ENCODE results near the gene MTHFD1. TPM values are rescaled to one million over a fixed set of nuclear protein-coding genes. Genes with fewer than 3 reads are reported as not detected.

The MTHFD1 gene
- total and polyA plus RNA-seq, 2 donors (not counting 3 experiments of a cell fraction or from before 2014, with no cell fraction given) = 26.3 to 114 TPM

DNA sequence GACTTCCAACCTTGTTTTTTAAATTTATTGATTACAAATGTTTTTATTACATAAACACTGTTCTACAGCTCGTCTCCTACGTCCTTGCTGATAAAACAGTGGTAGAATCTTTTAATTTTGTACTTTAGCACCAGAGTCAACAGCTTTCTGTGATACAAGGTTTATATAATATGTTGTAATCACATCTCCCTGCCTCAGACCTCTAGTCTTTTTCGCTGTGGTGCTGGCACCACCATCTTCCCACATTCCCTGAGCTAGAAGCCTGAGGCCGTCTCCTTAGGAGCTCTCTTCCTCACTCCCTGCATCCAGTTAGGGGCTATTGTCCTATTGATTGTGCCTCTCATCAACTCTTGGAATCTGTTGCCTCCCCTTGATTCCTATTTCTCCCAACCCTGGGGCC, 17.1 kb downstream of the MTHFD1 start:
- BruUV-seq (replicated peaks) = no TSS peak
- dilution Hi-C loops (cut with MboI; ENCODE audit: extremely low pct_ligation_motif_present, low sequenced_read_pairs) (no loop called here), intact Hi-C loops (cut with micrococcal nuclease) (no loop called here)
- peaks cover 0 to 6% of the 10 kb centered on the region in 2 experiments for H3K36me3 ChIP-seq (ENCODE audit: control insufficient read depth in 2 of 2, extremely low read depth in 1 of 2, insufficient read depth in 2 of 2, low read length in 2 of 2)
- no peak for TF ChIP-seq EZH2 (IDR thresholded peaks at IDR 0.05; ENCODE audit: borderline replicate concordance, low read depth, low read length, severe bottlenecking)
- no peak for TF ChIP-seq FOS (IDR thresholded peaks at IDR 0.05; ENCODE audit: borderline replicate concordance, insufficient read depth, low read length)
- TF ChIP-seq POLR2AphosphoS5 (IDR thresholded peaks at IDR 0.05; ENCODE audit: insufficient read depth, low read depth, low read length) = no peak
- no peak for TF ChIP-seq POLR2A (IDR thresholded peaks at IDR 0.05; ENCODE audit: low read depth, low read length)
- TF ChIP-seq JUN (IDR thresholded peaks at IDR 0.05; ENCODE audit: borderline replicate concordance, insufficient read depth, insufficient read length, low read depth) = no peak
- TF ChIP-seq, protein P1, sequence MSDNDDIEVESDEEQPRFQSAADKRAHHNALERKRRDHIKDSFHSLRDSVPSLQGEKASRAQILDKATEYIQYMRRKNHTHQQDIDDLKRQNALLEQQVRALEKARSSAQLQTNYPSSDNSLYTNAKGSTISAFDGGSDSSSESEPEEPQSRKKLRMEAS (IDR thresholded peaks at IDR 0.05; ENCODE audit: insufficient read depth, insufficient read length) = no peak
- no peak overlapping the region for H3K4me3 ChIP-seq (replicated peaks in 1 of 3; ENCODE audit: insufficient read depth in 1 of 3, low read depth in 1 of 3, low read length in 3 of 3)
- no peaks in the 10 kb centered on the region for H4K20me1 ChIP-seq (replicated peaks; ENCODE audit: control insufficient read depth, extremely low read depth, insufficient read depth, low read length)
- ChIA-PET CTCF (interaction anchor here (1.6 to 2.0 kb wide), 2 partner anchors 25 to 27 kb away, joined by 4 to 8 read pairs; no protein-coding TSS in a partner anchor), POLR2A (no interaction called here)
- no peaks in the 10 kb centered on the region for H3K27me3 ChIP-seq (ENCODE audit: control insufficient read depth in 2 of 2, insufficient read depth in 2 of 2, low read length in 2 of 2)
- H3K4me2 ChIP-seq (ENCODE audit: insufficient read depth, low read length) = no peak overlapping the region
- FAIRE-seq = no peak
- H3K27ac ChIP-seq (ENCODE audit: insufficient read depth, low read depth, low read length) = no peak overlapping the region
- no peaks in the 10 kb centered on the region for H3K9me1 ChIP-seq (replicated peaks; ENCODE audit: control insufficient read depth, extremely low read depth, insufficient read depth, low read length)
- H3K79me2 ChIP-seq (ENCODE audit: control insufficient read depth, insufficient read depth, low read length) = peaks cover 25% of the 10 kb centered on the region
- H3K4me1 ChIP-seq (ENCODE audit: control insufficient read depth, extremely low read depth, insufficient read depth, low read length) = no peaks in the 10 kb centered on the region
- DNase-seq (ENCODE audit: low read depth, low spot score) = no peak
- no peaks in the 10 kb centered on the region for H3K9me3 ChIP-seq (replicated peaks; ENCODE audit: control insufficient read depth, insufficient read depth, low read length)
- no peak overlapping the region for H3K9ac ChIP-seq (replicated peaks; ENCODE audit: extremely low read depth, insufficient read depth, low read length)
- no peak overlapping the region for H2AFZ ChIP-seq (ENCODE audit: low read depth, low read length)

DNA sequence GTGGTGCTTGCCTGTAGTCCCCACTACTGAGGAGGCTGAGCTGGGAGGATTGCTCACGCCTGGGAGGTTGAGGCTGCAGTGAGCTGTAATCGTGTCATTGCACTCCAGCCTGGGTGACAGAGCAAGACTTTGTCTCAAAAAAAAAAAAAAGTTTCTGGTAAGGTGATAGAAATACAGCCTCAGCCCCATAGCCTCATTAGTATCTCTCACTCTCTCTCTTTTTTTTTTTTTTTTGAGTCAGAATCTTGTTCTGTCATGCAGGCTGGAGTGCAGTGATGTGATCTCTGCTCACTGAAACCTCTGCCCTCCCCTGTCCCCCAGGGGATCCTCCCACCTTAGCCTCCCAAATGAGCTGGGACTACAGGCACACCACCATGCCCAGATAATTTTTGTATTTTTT, 19.2 kb downstream of the MTHFD1 start:
- ChIA-PET POLR2A (no interaction called here), CTCF (interaction anchor here (0.7 to 1.9 kb wide), 3 partner anchors 23 to 144 kb away, joined by 3 to 4 read pairs (median 4); no protein-coding TSS in a partner anchor)
- Histone ChIP-seq H3K36me3 (ENCODE audit: control insufficient read depth in 2 of 2, extremely low read depth in 1 of 2, insufficient read depth in 2 of 2, low read length in 2 of 2) (peaks cover 0 to under 1% of the 10 kb centered on the region in 2 experiments), H3K27ac (ENCODE audit: insufficient read depth, low read depth, low read length) (no peak overlapping the region), H3K9me3 (replicated peaks; ENCODE audit: control insufficient read depth, insufficient read depth, low read length) (no peaks in the 10 kb centered on the region), H3K4me2 (ENCODE audit: insufficient read depth, low read length) (no peak overlapping the region), H3K9me1 (replicated peaks; ENCODE audit: control insufficient read depth, extremely low read depth, insufficient read depth, low read length) (no peaks in the 10 kb centered on the region), H3K79me2 (ENCODE audit: control insufficient read depth, insufficient read depth, low read length) (peaks cover 22% of the 10 kb centered on the region), H4K20me1 (replicated peaks; ENCODE audit: control insufficient read depth, extremely low read depth, insufficient read depth, low read length) (no peaks in the 10 kb centered on the region), H2AFZ (ENCODE audit: low read depth, low read length) (no peak overlapping the region), H3K4me3 (replicated peaks in 1 of 3; ENCODE audit: insufficient read depth in 1 of 3, low read depth in 1 of 3, low read length in 3 of 3) (no peak overlapping the region), H3K9ac (replicated peaks; ENCODE audit: extremely low read depth, insufficient read depth, low read length) (no peak overlapping the region), H3K27me3 (ENCODE audit: control insufficient read depth in 2 of 2, insufficient read depth in 2 of 2, low read length in 2 of 2) (no peaks in the 10 kb centered on the region), H3K4me1 (ENCODE audit: control insufficient read depth, extremely low read depth, insufficient read depth, low read length) (no peaks in the 10 kb centered on the region)
- no TSS peak for BruUV-seq (replicated peaks)
- intact Hi-C loops (cut with micrococcal nuclease) = no loop called here
- dilution Hi-C loops (cut with MboI; ENCODE audit: extremely low pct_ligation_motif_present, low sequenced_read_pairs) = no loop called here
- FAIRE-seq (no peak), DNase-seq (ENCODE audit: low read depth, low spot score) (no peak)
- TF ChIP-seq, protein P2, sequence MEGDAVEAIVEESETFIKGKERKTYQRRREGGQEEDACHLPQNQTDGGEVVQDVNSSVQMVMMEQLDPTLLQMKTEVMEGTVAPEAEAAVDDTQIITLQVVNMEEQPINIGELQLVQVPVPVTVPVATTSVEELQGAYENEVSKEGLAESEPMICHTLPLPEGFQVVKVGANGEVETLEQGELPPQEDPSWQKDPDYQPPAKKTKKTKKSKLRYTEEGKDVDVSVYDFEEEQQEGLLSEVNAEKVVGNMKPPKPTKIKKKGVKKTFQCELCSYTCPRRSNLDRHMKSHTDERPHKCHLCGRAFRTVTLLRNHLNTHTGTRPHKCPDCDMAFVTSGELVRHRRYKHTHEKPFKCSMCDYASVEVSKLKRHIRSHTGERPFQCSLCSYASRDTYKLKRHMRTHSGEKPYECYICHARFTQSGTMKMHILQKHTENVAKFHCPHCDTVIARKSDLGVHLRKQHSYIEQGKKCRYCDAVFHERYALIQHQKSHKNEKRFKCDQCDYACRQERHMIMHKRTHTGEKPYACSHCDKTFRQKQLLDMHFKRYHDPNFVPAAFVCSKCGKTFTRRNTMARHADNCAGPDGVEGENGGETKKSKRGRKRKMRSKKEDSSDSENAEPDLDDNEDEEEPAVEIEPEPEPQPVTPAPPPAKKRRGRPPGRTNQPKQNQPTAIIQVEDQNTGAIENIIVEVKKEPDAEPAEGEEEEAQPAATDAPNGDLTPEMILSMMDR (IDR thresholded peaks at IDR 0.05; ENCODE audit: extremely low read depth in 1 of 2, insufficient read depth in 1 of 2, low read depth in 1 of 2, low read length in 2 of 2) = no peak
- no peak for TF ChIP-seq JUN (IDR thresholded peaks at IDR 0.05; ENCODE audit: borderline replicate concordance, insufficient read depth, insufficient read length, low read depth)
- no peak for TF ChIP-seq GATA2 (IDR thresholded peaks at IDR 0.05; ENCODE audit: insufficient read depth, insufficient read length, low read depth, low read length)
- TF ChIP-seq EZH2 (IDR thresholded peaks at IDR 0.05; ENCODE audit: borderline replicate concordance, low read depth, low read length, severe bottlenecking) = no peak
- TF ChIP-seq POLR2A (IDR thresholded peaks at IDR 0.05; ENCODE audit: low read depth, low read length) = no peak
- no peak for TF ChIP-seq MYC (IDR thresholded peaks at IDR 0.05; ENCODE audit: low read depth, low read length)

Measured in endothelial cell of umbilical vein (primary cell).